Prostate gland (tissue), 2 donors: Measurements from ENCODE around the gene SERF1B. TPM values are rescaled to one million over a fixed set of nuclear protein-coding genes. Genes with fewer than 3 reads are reported as not detected.

Experiments used
- small RNA-seq, 2 donors: library from RNA; depleted of rRNA; stranded (forward); fragments of <200 nt; gene quantifications; one replicate each; pipeline ENCODE3, GENCODE V24; 2016
- total RNA-seq, 2 donors: library from RNA; depleted of rRNA; stranded (reverse); fragments of >200 nt; gene quantifications; one replicate each; pipeline ENCODE4 v1.1.0, GENCODE V29; 2016

SERF1B gene
- total RNA-seq, 2 donors from 2014 or later: 45.8 to 61.5 TPM

Small RNA genes lying within 50 kb of the gene (small RNA-seq; reads per million reads assigned to genes)
- 0 reads per million in 2 donors for gene CDH12P2

Other genes starting within 250 kb of the SERF1B start
- gene SMN2, start 24.4 kb downstream of the SERF1B start, total RNA-seq: 10 to 100 TPM; 55.0 to 55.2 TPM